ENCODE results near the gene PHLDB2.

Gene PHLDB2

DNA sequence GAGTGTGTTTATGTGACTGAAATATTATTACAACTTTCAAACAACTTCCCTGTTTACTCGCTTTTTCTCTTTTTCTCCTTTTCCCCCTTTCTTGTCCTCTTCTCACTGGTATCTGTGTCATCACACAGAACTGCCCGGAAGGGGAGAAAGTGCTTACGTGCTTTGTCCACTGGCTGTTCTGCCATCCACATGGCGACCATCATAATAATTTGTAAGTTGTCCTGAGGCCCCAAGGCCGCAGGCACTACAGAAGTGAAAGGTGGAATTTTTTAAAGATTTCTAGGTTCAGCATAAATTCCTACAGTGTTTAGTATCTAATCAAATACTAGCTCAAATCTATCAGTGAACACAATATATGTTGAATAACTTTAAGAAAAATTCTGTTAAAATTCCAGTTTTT lies 93.0 kb downstream of the PHLDB2 start:
- TF ChIP-seq, protein P1, sequence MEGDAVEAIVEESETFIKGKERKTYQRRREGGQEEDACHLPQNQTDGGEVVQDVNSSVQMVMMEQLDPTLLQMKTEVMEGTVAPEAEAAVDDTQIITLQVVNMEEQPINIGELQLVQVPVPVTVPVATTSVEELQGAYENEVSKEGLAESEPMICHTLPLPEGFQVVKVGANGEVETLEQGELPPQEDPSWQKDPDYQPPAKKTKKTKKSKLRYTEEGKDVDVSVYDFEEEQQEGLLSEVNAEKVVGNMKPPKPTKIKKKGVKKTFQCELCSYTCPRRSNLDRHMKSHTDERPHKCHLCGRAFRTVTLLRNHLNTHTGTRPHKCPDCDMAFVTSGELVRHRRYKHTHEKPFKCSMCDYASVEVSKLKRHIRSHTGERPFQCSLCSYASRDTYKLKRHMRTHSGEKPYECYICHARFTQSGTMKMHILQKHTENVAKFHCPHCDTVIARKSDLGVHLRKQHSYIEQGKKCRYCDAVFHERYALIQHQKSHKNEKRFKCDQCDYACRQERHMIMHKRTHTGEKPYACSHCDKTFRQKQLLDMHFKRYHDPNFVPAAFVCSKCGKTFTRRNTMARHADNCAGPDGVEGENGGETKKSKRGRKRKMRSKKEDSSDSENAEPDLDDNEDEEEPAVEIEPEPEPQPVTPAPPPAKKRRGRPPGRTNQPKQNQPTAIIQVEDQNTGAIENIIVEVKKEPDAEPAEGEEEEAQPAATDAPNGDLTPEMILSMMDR (IDR thresholded peaks at IDR 0.05; ENCODE audit: low read depth, low read length, missing control alignments): no peak

DNA sequence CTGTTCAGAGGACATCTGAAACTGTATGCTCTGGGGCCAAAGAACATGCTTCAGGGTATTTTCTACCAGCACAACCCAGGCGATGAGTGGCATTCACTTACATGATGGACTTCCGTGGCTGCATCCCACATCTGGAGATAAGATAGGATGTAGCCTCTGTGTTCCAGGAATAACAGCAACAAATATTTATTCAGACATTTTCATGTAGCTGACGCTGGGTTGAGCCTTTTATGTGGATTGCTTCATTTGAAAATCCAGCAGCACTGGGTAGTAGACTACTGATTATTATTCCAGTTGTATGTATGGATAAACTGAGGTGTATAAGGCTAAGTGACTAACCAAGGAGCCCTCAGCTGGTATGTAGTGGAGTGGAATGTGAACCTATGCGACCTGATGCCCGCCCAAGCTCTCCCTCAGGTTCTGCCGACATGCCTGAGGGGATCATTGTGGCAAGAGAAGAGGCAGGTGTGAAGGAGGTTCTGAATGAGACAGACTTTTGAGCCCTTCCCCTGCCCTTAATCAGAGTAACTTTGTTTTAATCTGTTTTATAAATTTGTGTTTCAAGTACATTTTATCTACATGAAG lies 93.9 kb downstream of the PHLDB2 start:
- no peak overlapping the region for H3K4me3 ChIP-seq (ENCODE audit: low read depth, low read length)
- DNase-seq (ENCODE audit: low read depth): no peak
- TF ChIP-seq, protein P1 (IDR thresholded peaks at IDR 0.05; ENCODE audit: low read depth, low read length, missing control alignments): no peak

More for the DNA sequence above, 93.0 kb downstream of the PHLDB2 start:
- no peak overlapping the region for H3K4me3 ChIP-seq (ENCODE audit: low read depth, low read length)
- no peak for DNase-seq (ENCODE audit: low read depth)

DNA sequence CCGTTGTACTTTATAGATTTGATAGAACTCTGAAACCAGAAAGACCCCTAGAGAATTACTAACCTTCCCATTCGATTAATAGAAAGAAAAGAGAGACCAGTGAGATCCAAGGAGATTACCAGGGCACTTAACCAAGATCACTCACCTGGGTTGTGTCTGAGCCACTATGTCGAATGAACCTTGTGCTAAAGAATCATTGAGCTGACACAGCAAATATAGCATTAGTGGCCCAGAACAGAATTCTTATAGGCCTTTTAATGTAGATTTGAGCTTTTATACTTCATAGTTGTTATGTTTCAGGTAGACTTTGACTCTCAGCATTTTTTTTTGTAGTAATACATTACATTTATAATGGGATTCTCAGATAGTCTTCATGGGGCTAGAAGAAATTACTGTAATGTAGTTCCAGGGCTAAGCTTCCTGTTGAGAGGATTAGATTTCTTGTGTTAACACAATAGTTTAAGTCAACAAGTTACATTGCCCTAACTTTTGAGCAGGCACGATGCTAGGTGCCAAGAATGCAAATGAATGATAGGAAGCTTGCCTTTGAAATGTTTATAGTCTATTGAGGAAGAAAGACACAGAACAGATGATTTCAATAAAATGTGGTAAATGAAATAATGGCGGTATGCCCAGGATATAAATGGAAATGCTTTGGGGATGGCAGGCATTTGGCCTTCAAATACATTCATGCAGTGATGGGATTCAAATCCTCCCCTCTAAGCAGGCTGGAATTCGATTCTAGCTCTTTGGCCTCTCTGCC lies 95.3 kb downstream of the PHLDB2 start:
- DNase-seq (ENCODE audit: low read depth): no peak
- TF ChIP-seq, protein P1 (IDR thresholded peaks at IDR 0.05; ENCODE audit: low read depth, low read length, missing control alignments): no peak
- H3K4me3 ChIP-seq (ENCODE audit: low read depth, low read length): no peak overlapping the region

DNA sequence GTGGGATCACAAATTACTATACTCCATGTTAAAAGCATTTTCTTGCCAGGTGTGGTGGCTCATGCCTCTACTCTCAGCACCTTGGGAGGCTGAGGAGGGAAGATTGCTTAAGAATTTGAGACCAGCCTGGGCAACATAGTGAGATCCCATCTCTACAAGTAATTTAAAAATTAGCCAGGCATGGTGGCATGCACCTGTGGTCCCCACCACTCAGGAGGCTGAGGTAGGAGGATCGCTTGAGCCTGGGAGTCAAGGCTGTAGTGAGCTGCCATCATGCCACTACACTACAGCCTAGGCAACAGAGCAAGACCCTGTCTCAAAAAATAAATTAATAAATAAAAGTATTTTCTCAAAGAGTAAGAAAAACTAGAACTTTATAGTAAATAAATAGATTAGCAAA lies 96.8 kb downstream of the PHLDB2 start:
- DNase-seq (ENCODE audit: low read depth): no peak
- H3K4me3 ChIP-seq (ENCODE audit: low read depth, low read length): no peak overlapping the region
- TF ChIP-seq, protein P1 (IDR thresholded peaks at IDR 0.05; ENCODE audit: low read depth, low read length, missing control alignments): no peak

DNA sequence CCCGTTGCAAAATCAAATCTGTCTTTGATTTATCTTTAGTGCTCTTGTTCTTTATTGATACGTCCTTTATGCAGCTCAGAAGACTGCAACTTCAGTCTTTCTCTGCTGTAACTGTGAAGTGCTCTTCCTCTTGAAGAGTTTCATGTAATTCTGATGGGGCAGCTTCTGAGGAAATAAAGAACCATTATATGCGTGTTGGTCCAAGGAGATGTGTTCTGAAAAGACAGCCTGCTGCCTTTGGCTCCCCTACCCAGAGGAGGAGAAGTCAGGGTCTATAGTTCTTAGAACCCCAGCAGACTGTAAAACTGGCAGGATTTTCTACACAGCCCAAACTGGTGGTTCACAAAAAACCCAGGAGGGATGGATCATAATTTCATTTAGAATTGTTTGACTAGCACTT lies 97.4 kb downstream of the PHLDB2 start:
- DNase-seq (ENCODE audit: low read depth): no peak
- TF ChIP-seq, protein P1 (IDR thresholded peaks at IDR 0.05; ENCODE audit: low read depth, low read length, missing control alignments): no peak
- no peak overlapping the region for H3K4me3 ChIP-seq (ENCODE audit: low read depth, low read length)

DNA sequence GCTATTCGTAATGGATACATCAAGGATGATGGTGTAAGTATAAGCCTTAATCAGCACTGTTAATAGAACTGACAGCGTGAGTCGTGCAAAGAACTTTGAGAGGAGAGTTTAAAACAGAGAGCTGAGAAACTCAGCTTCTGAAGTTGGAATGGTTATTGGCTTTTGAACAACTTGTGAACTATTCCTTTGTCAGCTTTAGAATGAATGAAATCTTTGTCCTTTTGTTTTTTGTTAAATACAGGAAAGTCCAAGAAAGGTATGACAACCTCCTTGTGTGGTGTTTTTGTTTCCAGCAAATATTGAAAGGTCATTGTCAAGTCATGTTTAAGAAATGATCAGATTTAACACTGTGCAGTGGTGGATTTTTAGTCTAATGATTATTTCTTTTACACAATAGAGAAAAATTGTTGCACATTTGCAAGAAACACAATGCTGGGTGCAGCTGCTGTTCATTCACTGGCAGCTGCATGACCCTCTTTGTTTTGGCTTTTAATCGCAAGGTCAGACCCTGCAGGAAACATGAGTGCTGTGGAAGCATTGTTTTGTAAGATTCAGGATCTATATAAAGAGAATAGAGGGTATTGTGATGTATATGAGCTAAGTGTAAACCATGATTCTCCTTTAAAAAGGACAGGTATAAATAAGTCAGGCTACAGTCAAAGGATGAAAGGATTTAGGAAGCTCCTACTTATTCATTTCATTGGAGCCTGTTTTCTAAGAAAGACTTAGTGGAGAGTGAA lies 98.1 kb downstream of the PHLDB2 start:
- H3K4me3 ChIP-seq (ENCODE audit: low read depth, low read length): no peak overlapping the region
- no peak for DNase-seq (ENCODE audit: low read depth)
- TF ChIP-seq, protein P1 (IDR thresholded peaks at IDR 0.05; ENCODE audit: low read depth, low read length, missing control alignments): no peak

Measured in GM12864 (cell line).